Keratinocyte (primary cell): Measurements from ENCODE around the gene FPR1.

Experiments
- EZH2 ChIP-seq: IDR thresholded peaks from one replicate; pipeline ENCODE4 v1.6.1; 2012; ENCODE audit warnings: inconsistent platforms, mild to moderate bottlenecking, low read length, moderate library complexity
- TF ChIP-seq, protein P1 (sequence below), 3 experiments: IDR thresholded peaks in 1 of 3; conservative IDR thresholded peaks in 1 of 3; optimal IDR thresholded peaks in 1 of 3; 2 replicates in 2 of 3; 3 replicates in 1 of 3; pipeline versions ENCODE3 to v1.5.1; 2011; ENCODE audit warnings: low read length in 3 of 3, mild to moderate bottlenecking in 3 of 3, moderate library complexity in 2 of 3, control low read depth in 1 of 3, inconsistent platforms in 1 of 3; ENCODE audit not compliant: insufficient read depth in 2 of 3; ENCODE audit errors: extremely low read depth in 1 of 3

DNA sequence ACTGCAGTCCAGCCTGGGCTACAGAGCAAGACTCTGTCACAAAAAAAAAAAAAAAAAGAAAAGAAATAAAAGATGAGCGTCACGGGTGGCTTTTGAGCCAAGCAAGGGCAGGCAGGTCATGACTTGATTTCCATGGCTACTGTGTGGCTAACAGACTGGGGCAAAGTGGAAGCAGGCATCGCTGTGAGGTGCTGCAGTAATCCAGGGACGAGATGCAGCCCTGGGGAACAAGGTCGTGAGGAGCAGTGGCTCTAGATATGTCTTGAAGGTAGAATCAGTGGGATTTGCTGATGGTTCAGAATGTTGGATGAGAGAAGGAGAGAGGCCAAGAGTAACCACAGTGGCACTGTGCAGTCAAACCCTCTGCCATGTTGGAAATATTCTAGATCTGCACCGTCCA is 42.1 kb downstream of the FPR1 start:
- TF ChIP-seq, protein P1, sequence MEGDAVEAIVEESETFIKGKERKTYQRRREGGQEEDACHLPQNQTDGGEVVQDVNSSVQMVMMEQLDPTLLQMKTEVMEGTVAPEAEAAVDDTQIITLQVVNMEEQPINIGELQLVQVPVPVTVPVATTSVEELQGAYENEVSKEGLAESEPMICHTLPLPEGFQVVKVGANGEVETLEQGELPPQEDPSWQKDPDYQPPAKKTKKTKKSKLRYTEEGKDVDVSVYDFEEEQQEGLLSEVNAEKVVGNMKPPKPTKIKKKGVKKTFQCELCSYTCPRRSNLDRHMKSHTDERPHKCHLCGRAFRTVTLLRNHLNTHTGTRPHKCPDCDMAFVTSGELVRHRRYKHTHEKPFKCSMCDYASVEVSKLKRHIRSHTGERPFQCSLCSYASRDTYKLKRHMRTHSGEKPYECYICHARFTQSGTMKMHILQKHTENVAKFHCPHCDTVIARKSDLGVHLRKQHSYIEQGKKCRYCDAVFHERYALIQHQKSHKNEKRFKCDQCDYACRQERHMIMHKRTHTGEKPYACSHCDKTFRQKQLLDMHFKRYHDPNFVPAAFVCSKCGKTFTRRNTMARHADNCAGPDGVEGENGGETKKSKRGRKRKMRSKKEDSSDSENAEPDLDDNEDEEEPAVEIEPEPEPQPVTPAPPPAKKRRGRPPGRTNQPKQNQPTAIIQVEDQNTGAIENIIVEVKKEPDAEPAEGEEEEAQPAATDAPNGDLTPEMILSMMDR (optimal IDR thresholded peaks at IDR 0.05 in 1 of 3, IDR thresholded peaks at IDR 0.05 in 1 of 3, conservative IDR thresholded peaks at IDR 0.05 in 1 of 3; ENCODE audit: extremely low read depth in 1 of 3, insufficient read depth in 2 of 3, low read length in 3 of 3): no peak
- no peak for TF ChIP-seq EZH2
